GM18861 (cell line): ENCODE results near the gene SEPTIN3.
A peak's percentile ranks its signal among the peaks of the same experiment; 100 is the strongest.

Experiments used
- ATAC-seq: cut with Tn5 transposase; IDR thresholded peaks from one replicate; pipeline ENCODE4 v1.9.1; 2021; ENCODE audit not compliant: unreplicated experiment

Gene SEPTIN3

DNA sequence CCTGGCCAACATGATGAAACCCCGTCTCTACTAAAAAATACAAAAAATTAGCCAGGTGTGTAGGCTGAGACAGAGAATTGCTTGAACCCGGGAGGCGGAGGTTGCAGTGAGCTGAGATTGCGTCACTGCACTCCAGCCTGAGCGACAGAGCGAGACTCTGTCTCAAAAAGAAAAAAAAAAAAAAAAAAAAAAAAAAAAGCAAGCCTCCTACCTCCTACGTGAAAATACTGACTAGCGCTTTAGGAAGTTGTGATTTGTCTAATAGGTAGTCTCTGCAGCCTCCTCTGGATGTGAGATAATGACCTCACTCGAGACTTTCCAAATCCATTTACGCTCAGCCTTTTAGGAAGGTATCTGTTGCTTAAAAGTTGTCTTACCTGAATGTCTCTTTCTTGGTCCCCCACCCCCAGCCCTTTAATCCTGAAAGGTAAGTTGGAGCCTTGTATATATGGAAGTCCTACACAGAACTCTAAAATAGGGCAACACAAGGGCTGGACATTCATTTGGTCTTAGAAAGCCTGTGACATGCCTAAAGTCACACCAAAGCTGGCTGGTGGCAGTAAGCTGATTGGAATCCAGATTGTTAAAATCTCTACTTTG lies 5.5 kb downstream of the SEPTIN3 start:
- no peak for ATAC-seq

DNA sequence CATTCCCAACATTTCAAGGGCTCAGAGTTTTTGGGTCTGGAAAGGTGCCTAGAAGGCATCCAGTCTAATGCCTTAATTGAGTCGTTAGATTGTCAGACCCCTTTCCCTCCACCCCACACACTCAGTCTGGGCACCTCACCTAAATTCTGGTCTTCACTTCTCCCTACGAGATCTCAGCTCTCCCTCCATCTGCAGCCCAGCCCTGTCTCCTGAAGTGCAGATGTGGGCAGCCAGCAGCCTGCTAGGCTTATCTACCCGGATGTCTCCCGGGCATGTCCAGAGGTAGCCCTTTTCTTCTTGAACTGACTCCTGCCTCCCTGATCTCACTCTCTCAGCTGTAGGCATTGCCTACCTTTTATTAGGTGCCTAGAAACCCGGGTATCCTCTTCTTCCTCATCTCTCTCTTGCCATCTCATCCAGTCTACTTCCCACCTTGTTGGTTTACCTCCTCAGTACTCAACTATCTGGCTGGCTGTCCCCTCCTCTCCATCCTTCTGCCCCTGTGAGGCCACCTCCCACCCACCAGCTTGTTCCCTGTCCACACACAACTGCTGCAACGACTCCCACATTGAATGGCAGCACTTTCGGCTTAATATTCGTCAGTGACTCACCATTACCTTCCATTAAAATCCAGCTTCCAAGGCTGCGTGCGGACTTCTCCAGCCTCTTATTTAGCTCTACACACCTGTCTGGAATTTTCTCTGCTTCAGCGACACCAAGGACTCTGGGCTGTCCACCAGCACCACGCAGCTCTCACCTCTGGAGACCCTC lies 6.2 kb downstream of the SEPTIN3 start:
- no peak for ATAC-seq

DNA sequence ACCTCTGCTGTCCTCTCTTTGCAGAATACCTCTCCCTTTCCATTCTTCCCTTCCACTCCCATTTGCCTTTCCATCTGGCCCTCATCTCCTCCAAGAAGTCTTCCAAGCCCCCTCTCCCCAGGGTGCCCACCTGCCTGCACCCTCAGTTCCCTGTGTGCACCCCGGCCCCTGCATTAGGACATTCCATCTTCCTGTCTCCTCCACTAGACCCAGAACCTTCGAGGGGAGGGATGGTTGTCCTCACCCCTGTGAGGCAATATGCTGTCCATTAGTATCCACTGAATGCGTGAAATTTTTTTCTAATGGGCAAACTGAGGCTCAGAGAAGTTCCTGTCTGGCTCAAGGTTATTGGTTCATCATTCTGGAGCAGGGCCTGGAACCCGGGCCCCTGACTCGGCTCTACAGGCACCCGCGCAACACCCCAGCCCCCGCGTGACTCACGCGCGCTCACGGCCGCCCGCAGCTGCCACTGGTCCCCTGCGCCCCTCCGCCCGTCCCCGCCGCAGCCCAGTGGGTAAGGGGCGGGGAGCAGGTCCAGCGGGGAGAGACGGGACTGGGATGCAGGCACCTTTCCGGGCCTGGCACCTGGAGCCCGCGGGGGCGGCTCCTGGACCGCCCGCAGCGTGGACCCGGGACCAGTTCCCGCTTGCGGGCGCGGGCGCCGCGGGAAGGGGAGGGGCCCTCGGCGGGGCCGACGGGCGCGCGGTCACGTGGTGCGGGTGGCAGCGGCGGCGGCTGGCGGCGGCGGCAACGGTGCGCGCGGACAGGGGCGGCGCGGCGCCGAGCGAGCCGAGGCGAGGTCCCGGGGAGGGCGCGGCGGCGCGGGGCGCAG lies 7.0 kb downstream of the SEPTIN3 start:
- ATAC-seq = no peak

DNA sequence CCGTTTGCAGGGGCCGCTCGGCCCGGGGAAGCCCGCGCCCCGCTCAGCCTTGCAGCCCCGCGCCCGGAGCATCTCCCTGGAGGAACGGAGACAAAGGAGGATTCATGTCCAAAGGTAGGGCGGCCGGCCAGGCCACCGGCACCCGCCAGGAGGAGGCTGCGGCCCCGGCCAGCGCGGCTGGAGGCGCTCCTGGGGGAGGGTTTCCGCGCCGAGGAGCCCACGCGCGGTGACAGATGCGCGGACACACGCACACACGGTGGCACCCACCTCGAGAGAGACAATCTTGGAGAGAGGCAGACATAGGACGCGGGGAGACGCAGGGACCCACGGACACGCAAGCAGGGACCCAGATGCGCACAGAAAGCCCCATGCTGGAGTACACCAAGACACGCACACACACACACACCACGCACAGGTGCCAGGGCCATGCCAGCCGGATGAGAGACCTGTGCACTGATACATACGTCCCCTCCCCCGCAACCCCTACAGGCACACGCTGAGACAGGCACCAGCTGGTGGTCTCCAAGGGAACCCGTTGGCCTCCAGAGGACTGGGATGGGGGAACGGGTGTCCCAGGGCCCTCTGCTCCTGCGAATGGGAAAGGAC lies 7.8 kb downstream of the SEPTIN3 start:
- ATAC-seq = no peak

DNA sequence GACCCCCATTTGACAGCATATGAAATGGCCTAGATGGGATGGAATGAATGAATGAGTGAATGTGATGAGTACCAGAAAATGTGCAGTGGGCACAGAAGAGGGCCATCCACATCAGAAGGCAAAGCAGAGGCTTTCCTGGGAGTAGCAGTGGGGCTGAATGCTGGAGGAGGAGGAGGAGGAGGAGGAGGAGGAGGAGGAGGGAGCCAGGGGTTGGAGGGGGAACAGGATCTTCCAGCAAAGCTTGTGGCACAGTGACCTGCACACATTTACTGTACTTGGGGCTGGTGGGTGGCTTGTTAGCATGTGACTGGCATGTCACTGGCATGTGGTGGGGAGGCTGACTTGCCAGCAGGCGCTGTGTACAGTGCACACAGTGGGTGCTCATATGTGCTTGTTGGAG lies 9.5 kb downstream of the SEPTIN3 start:
- no peak for ATAC-seq

DNA sequence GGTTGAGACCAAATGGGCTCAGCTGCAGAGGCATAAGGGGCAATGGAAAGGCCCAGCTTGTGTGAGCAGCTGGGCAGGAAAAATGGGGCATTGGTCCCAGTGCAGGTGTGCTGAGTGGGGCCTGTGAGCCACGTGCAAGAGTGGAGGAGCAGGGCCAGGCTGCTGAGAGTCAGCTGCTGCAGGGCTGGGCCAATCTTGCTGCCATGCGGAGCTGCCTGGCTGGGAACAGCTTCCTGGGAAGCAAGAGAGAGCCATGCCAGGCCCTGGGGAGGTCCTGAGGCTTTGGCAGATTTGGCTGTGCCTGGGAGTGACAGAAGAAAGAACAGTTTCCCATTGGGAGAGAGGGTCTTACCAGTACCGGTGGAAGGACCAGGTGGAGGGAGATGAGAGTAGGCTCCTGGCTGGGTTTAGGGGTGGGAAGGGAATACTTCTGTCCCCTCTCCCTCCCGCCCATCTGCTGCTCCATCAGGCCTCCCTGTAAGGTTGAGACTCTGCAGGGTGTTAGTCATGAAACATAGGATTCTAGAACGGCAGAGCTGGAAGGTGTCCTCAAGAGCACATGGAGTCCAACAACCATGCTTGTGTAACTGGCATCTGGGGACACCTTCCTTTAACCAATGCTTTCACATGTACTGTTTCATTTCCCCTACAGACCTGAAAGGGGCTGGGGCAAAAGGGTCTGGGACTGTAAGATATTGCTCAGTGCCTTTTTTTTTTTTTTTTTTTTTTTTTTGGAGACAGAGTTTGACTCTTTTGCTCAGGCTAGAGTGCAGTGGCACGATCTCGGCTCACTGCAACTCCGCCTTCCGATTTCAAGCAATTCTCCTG lies 10.4 kb downstream of the SEPTIN3 start:
- ATAC-seq = no peak

DNA sequence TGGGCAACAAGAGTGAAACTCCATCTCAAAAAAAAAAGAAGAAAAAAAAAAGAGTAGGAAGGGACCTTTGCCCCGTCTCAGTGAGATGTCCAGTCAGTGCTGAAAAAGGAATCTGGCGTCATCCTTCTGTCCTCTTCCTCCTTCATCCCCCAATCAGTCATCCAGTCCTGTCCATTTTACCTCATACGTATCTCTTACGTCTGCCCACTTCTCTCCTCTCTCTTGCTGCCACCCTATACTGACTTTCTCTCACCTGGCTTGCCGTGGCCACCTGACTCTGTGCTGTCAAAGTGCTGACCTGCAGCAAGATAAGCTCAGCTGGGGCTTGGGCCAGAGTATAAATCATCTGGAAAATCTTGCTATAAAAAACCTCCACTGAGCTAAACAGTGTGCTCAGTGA lies 13.6 kb downstream of the SEPTIN3 start:
- no peak for ATAC-seq

DNA sequence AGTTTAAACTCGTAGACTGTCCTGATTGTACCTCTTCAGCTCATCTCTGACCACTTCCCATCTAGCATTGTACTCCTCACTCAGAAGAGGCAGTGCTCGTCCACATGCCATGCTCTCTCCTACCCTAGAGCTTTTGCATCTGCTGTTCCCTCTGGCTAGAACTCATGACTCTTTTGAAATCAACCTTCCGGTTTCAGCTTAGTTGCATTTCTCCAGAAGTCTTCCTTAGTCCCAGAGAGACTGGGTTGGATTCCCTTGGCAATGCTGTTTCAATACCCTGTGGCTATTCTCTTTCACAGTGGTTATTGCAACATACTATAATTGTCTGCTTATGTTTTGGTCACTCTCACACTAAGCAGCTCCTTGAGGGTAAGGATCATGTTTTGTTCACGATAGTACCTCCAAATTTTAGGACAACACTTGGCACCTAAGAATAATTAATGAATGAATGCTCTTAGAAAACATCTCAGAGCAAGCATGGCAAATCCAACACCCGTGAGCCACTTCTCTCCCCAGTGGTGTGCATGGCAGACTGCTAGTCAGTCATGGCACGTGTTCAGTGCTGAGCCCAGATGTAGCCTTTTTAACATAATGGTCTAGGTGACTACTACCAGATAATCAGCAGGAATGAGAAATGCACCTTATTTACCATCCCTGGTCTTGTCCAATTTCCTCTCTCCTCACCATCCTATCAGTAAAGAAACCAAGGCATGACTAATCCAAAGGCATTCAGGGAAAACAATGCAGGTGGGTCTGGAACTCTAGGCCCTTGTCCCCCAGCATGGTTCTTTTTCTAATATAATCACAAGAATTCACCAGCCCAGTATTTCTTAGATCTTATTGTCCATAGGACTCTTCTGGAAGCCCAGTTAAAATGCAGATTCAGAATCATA lies 14.5 kb downstream of the SEPTIN3 start:
- ATAC-seq = no peak

DNA sequence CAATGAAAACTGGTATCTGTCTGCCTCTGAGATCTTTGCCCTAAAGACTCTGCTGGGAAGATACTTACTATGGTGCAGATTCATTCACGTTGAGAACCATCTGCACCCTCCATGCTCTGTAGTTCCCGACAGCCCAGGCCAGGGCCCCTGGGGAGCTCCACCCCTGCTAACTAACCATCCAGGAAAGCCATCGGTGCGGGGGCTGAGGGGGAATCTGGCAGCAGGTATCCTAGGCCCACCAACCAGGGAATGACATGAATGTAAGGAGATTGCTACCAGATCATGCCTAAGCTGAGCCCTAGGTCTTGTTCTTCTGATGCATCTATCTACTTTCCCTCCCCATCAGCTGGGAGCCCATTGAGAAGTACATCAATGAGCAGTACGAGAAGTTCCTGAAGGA lies 18.0 kb downstream of the SEPTIN3 start:
- ATAC-seq = no peak

DNA sequence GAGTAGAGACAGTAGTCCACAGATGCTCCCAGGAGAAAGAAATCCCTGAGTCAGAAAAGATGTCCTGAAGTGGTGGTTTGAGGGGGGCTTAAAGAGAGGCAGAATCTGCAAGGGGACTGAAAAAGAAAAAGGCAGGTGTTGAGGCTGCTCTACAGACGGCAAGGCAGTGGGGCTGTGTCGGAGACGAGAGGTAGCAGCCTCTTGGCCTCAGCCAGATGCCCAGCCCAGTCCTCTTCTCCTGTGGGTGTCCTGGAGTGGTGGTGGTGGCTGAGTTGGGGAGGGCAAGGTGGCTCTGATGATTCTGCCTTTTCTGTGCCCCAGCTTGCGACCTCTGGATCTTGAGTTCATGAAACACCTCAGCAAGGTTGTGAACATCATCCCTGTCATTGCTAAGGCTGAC lies 20.0 kb downstream of the SEPTIN3 start:
- ATAC-seq = no peak

DNA sequence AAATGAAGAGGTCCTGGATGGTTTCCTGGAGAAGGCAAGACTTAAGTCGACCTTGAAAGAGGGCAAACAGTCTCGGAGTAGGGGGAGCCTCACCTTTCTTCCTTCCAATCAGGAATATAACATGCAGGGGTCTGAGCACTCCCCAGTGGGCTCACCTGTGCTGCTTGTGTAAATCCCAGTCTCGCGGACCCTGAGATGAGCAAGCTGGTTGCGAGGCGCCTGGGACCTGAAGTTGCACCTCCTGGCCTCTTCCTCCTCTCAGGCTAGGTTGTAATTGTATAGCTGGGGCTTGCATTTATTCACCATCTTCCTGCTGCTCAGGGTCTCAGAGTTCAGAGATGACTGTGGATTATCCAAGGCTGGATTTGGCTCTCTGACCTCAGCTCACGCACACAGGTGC lies 21.9 kb downstream of the SEPTIN3 start:
- no peak for ATAC-seq

DNA sequence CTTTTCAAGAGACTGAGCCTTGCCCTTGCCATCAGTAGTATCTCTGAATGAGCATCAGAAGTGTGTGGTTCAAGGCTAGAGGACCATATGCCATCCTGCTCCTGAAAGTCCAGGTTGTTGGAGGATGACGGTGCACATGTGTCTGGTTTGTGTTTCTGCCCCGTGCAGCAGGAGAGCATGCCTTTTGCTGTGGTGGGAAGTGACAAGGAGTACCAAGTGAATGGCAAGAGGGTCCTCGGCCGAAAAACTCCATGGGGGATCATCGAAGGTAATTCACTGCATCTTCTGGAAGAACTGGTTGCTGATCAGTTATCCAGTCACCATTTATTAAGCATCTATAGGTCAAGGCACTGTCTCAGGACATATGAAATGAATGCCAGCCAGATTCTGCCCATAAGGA lies 23.3 kb downstream of the SEPTIN3 start:
- ATAC-seq = no peak

DNA sequence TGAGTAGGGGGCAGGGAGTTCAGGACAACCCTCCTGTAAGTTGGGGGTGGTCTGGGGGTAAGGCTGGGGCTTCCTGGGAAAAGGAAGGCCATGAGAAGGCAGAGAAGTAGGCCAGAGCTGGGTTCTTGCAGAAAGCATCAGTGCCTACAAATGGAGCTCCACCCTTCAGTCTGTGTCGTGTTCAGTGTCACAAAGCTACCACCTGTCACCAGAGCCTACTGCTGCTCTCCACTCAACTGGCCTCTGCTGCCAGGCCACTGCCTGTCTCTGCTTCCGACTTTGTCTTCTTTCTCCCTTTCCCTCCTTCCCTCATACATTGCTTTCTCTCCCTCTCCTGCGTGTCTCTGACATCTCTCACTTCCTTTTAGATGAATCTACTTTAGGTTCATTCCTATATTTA lies 26.0 kb downstream of the SEPTIN3 start:
- no peak for ATAC-seq

DNA sequence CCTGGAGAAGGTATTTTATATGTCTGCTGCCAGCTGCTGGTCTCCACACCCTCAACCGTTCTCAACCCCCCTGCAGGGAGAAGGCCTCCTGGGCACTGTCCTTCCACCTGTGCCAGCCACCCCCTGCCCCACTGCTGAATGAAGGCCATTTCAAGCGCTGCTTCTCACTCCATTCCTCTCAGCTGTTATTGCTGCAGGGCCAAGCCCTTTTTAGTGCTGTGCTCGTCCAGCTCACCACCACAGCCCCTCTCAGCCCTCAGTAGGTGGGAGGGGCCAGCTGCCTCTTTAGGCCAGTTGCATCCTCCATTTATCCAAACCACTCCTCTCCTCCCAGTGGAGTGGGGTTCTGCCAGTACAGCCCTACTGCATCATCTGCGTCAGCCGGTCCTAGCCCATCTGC lies 27.6 kb downstream of the SEPTIN3 start:
- ATAC-seq = no peak

DNA sequence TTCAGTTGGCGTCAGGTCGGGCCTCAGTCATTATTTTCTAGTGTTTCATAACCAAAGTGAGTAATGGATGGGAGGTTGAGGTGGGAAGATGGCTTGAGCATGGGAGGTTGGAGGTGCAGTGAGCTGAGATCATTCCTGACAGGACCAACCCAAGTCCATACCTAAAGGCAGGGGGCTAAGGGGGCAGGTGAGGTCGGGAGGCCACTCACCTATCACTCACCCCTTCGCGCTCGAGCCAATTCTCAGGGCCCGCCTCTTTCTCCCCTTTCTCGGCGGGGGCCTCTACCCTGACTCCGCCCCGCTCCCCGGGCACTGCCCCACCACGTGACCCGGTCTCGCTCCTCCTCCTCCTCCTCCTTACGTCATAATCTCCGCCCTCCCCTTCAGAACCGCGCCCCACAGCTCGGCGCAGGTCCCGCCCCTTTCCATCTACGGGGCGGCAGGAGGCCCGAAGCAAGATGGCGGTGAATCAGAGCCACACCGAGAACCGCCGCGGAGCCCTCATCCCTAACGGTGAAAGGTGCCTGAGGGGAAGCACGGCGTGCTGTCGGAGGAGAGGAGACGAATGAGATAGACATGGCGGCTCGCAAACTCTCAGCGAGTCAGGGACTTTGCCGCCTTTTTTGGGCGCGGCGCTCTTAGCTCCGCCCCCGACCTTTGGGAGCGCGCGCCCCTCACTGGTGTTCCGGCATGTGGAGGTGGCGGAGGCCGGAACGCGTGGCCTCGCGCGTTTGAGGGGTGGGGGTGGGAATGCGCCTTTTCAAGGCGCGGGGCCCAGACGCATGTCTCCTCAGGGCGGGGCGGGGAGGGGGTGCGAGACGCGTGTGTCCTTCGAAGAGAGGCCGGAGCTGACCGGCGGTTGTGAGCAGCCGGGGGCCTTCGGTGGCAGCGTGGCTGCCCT lies 29.4 kb downstream of the SEPTIN3 start, which contains the start of gene WBP2NL:
WBP2NL (plus strand) TSS at position 428 of the 901 bp plus-strand sequence; CDS start at position 459, 31 bp downstream.
- peak; percentile 58 for ATAC-seq

DNA sequence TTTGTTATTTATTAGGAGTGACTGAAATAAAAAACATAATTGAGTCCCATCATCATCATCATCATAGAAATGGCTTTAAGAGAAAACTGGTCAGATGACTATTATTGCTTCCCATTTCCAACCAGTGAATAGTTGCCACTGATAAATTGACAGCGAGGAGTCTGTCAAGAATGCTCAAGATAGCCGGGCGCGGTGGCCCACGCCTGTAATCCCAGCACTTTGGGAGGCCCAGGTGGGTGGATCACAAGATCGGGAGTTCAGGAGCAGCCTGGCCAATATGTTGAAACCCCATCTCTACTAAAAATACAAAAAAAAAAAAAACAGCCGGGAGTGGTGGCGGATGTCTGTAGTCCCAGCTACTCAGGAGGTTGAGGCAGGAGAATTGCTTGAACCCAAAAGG lies 31.2 kb downstream of the SEPTIN3 start:
- no peak for ATAC-seq

DNA sequence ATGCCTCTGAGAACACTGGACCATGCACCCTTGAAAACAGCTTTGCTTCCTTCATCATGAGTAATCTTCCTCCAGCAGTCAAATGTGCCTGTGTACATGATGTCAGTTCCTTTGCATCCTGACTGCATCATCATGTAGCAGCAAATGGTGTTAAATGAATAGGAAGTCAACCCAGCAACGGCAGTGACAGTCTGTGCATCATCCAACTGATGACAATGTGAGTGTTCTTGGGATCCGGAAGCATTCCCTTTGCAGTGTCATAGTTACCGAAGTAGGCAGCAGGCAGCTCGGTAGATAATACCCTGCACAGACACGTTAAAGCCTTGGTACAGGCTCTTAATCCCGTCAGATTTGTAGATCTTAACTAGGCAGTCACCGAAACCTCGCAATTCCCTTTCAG lies 31.9 kb downstream of the SEPTIN3 start:
- no peak for ATAC-seq

DNA sequence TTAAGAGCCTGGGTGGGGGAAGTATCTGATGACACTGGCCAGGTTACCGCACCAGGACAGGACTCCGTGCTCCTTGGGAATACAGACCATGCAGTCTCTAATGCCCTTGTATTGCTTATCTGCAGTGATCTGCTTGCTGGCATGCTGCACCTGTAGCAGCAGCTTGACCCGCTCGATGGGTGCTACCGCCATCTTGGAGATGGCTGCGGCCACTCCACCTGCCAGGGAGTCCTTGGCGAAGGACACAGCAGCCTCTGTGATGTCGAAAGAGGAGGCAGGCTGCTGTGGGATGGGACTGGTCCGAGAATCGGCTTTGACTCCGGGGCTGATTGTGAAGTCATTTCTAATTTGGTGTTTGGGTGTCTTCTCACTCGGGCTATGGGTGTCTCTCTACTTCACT lies 32.5 kb downstream of the SEPTIN3 start:
- ATAC-seq = no peak

DNA sequence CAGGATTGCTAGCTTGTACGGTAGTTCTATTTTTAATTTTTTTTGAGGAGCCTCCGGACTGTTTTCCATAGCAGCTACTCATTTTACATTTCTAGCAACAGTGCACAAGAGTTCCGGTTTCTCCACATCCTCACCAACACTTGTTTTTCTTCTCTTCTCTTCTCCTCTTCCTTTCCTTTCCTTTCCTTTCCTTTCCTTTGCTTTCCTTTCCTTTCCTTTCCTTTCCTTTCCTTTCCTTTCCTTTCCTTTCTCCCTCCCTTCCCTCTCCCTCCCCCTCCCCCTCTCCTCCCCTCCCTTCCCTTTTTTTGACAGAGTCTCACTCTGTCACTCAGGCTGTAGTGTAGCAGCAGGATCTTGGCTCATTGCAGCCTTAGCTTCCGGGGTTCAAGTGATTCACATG lies 38.7 kb downstream of the SEPTIN3 start:
- no peak for ATAC-seq
